Measurements from ENCODE around the gene PGGHG. TPM values are rescaled to one million over a fixed set of nuclear protein-coding genes. Genes with fewer than 3 reads are reported as not detected.
"Not testable (repeated sequence)": the region's sequence is repeated elsewhere in the genome, so short reads cannot be mapped to it uniquely, and the experiment has no call there.

PGGHG gene
- total RNA-seq, 1 experiment from 2014 or later = 194 TPM

DNA sequence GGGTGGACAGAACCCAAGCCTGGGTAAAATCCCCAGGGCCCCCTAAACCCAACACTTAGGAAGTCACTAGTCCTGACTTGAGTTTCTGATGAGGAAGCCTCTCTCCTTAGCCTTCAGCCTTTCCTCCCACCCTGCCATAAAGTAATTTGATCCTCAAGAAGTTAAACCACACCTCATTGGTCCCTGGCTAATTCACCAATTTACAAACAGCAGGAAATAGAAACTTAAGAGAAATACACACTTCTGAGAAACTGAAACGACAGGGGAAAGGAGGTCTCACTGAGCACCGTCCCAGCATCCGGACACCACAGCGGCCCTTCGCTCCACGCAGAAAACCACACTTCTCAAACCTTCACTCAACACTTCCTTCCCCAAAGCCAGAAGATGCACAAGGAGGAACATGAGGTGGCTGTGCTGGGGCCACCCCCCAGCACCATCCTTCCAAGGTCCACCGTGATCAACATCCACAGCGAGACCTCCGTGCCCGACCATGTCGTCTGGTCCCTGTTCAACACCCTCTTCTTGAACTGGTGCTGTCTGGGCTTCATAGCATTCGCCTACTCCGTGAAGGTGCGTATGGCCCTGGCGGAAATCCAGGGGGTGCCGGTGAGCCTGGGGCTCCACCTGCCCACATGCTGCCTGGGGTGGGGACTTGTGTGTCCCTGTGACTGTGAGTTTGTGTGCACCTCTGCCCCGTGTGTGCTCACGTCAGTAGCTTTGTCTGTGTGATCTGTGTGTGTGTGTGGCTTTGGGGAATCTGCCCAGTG, 25.0 kb downstream of the PGGHG start, which contains the start of gene IFITM1:
Gene IFITM1, plus strand, starts transcription at position 254 of the 767 bp plus-strand sequence. Its CDS starts 131 bp downstream, at position 385.
- DNase-seq (ENCODE audit: low spot score) = no peak

DNA sequence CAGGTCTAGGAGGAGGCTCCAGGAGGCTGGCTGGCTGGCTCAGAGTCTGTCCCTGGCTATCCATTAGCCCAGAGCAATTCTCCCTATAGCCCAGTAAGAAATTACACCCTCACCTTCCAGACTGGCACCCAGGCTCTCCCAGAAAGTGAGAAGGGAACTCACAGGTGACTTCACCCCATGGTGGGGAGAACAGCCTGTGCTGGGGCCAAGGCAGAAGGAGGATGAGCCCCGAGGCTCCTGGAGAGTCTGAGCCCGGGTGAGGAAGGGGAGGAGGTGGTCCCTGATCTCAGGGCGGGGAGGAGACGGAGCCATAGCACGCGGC, 25.6 kb downstream of the PGGHG start:
- not testable (repeated sequence) for DNase-seq (ENCODE audit: low spot score)

DNA sequence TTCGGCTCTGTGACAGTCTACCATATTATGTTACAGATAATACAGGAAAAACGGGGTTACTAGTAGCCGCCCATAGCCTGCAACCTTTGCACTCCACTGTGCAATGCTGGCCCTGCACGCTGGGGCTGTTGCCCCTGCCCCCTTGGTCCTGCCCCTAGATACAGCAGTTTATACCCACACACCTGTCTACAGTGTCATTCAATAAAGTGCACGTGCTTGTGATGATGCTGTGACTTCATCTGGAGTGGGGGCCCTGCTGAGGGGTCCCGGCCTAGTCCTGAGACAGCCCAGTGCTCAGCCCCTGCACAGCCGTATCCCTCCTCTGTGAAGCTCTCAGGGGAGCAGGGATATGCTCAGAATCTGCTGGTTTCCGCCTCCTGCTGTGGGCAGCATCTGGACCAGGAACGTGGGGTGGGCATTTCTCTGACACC, 26.1 kb downstream of the PGGHG start:
- DNase-seq (ENCODE audit: low spot score) = no peak

DNA sequence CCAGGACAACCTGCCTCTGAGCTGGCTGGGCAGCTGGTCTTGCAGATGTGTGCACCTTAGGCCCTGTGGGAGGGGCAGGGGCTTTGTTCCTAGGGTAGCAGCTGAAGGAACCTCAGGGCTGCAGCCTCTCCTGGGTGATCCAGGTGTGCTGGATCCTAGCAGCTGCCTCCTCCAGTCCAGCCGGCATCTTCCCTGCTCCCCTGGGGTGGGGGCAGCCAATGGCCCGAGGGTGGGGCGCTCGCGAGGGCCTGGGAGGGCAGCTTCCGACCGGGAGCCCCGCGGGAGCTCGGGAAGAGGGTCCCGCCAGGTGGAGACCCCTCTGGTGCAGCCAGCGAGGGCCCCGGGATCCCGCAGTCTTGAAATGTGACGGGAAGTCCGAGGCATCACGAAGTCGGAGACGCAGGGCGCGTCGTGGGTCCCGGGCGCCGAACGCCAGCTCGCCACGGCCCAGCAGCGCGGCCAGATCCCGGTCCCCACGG, 26.6 kb downstream of the PGGHG start:
- DNase-seq (ENCODE audit: low spot score) = no peak

DNA sequence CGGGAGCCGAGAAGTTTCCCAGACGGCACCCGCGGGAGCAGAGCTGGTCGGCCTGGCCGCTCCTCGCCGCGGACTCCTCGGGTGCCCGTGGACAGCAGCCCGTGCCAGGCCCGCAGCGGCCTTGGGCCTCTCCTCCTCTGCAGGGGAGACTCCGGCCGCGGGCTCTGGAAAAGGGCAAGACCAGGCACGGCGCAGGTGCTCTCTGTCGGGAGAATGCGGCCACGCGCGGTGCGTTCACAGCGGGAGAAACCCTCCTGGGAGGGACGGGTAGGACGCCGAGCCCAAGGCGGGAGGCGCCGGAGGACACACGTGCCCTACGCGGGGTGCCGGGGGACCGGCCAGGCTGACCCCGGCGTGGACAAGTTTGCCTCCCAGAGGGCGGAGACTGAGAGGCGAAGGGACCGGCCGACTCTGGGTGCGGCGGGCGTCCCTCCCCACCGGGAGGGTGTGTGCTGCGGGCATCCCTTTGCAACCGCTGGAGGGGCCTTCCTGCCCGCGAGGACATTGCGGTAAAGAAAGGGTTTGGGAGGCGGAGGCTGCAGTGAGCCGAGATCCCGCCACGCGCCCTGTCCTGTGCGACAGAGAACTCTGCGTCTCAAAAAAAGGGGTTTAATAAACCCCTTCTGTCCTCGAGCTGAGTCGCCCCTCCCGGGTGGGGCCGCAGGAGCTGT, 27.2 kb downstream of the PGGHG start:
- no peak for DNase-seq (ENCODE audit: low spot score)

DNA sequence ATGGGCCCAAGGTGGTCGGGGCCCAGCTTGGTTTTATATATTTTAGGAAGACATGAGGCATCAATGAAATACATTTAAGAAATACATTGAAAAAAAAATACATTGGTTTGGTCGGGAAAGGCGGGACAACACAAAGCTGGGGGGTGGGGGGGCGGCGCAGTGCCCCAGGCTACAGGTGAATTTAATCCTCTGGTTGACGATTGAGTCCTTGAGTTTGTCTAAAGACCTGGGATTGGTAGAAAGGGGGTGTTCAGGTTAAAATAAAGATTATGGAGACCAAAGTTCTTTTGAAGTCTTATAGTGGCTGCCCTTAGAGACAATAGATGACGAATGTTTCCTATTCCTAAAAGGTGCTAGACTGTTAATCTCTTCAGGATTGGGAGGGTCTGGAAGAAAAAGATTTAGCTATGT, 28.0 kb downstream of the PGGHG start:
- DNase-seq (ENCODE audit: low spot score) = no peak

DNA sequence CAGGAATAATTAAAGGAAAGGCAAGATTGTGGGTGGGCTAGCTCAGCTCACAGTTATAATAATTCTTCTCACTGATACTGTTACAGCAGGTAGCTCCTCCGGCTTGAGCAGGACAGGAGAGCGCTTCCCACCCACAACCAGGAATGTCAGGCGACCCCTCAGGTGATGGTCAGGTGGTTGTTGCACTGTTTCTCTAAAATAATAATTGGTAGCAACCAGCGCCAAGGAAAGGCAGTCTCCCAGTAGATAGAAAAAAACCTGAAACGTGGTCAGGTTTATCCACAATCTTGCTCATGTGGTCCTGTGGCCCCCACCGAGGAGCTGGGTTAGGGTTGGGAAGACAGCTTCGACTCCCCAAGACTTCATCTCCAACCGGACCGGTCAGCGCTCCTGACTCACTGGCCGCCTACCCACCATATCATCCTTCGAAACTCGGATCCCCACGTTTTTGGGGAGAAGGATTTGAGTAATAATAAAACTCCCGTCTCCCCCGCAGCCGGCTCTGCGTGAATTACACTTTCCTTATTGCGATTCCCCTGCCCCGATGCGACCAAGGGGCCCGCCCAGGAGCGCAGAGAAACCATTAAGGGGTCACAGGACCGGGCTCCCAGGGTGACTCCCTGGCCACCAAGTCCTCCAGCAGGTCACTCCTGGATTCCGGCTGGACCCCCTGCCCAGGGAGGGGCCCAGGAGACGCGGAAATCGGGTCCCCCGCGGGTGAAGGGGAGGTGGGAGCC, 28.9 kb downstream of the PGGHG start:
- DNase-seq (ENCODE audit: low spot score) = not testable (repeated sequence)

DNA sequence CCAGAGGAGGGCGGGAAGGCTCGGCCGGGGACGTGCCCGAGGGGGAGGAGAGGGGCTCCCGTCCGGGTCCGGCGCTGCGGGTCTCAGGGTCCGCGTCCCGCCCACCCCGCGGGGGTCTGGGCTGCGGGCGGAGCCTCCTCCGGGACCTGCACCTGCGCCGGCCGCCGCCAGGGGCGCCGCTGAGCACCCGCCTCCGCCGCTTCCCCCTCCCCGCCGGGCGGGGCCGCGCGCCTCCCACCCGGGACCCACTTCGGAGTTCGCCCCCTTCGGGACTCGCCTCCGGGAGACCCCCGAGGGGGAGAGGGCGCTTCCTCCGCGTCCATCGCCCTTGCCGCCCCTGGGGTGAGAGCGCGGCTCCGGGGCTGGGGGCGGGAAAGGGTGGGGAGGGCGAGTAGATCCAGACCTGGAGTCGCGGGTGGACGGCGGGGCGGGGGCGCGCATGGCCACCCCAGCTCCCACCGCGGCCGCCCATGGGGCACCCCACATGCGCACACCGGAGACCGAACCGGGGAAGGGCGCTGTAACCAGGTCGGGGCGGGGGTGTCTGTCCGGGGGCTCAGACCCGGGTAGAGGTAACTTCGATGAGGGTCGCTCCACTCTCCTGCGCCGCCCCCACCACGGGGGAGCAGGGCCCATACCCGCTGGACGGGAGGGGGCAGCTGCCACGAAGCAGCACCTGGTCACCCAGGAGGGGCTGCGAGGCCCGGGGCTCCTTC, 29.6 kb downstream of the PGGHG start:
- DNase-seq (ENCODE audit: low spot score) = not testable (repeated sequence)

DNA sequence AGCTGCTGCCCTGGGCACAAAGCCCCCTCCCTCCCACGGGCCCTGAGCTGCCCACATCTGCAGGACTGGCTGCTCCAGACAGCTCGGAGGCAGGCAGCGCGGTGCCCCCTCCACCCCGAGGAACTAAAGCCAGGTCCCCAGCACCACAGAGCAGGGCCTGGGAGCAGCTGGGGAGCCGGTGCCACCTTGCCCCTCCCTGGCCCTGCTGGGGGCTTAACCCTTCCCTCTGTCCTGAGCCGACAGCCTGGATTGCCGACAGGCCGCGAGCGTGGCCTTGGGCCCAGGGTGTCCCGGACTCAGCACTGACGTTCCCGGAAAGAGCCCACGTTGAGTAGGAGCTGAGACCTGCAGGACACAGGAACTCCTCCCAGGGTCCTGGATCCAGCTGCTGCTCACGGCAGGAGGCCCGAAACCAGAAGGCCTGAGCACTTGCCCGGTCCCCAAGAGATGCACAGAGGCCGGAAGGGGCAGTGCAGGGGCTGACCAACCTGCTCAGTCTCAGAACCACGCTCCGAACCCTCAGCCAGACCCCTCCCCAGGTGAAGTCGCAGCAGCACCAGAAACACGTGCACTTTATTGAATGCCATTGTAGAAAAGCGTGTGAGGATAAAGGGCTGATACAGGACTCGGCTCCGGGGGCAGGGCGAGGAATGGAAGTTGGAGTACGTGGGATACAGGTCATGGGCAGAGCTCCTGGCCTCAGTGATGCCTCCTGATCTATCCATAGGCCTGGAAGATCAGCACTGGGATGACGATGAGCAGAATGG, 30.4 kb downstream of the PGGHG start:
- not testable (repeated sequence) for DNase-seq (ENCODE audit: low spot score)

DNA sequence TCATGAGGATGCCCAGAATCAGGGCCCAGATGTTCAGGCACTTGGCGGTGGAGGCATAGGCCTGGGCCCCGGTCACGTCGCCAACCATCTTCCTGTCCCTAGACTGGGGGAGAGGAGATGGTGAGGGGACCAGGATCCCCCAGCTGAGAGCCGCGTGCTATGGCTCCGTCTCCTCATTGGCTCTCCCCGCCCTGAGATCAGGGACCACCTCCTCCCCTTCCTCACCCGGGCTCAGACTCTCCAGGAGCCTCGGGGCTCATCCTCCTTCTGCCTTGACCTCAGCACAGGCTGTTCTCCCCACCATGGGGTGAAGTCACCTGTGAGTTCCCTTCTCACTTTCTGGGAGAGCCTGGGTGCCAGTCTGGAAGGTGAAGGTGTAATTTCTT, 31.0 kb downstream of the PGGHG start:
- not testable (repeated sequence) for DNase-seq (ENCODE audit: low spot score)

DNA sequence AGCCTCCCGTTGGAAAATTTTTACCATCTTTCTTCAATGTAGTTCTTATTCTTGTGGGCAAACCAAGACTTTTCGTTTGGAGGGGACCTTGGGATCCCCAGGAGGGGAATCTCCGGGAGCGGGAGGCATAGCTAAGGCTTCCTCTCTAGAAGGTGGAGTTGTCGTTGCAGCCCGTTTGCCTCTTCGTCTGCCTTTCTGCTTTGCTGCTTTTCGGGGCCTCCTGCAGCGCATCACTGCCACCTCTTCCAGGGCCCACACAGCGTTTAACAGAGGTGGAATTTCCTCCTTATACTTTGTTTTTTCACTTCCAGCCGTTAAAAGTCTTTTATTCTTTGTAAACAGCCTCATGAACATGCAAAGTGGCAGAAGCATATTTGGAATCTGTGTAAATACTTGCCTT, 35.2 kb downstream of the PGGHG start:
- DNase-seq (ENCODE audit: low spot score) = no peak

DNA sequence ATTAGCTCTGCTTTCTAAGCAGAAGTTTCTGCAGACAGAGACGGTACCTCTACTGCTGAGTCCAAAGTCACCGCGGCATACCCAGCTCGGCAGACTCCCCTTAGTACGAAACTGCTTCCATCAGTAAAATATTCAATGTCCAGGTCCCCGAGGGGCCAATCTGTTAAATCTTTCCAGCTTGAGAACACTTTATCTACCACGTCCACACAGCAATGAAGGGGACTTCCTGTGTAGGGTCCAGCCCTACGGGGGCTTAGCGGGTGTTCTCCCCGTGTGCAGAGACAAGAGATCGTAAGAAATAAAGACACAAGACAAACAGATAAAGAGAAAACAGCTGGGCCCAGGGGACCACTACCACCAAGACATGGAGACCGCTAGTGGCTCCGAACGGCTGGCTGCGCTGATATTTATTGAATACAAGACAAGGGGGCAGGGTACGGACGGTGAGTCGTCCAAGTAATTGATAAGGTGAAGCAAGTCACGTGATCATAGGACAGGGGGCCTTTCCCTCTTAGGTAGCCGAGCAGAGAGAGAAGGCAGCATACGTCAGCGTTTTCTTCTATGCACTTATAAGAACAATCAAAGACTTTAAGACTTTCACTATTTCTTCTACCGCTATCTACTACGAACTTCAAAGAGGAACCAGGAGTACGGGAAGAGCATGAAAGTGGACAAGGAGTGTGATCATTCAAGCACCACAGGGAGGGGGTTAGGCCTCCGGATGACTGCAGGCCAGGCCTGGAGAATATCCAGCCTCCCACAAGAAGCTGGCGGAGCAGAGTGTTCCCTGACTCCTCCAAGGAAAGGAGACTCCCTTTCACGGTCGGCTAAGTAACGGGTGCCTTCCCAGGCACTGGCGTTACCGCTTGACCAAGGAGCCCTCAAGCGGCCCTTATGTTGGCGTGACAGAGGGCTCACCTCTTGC, 35.9 kb downstream of the PGGHG start:
- DNase-seq (ENCODE audit: low spot score) = not testable (repeated sequence)

DNA sequence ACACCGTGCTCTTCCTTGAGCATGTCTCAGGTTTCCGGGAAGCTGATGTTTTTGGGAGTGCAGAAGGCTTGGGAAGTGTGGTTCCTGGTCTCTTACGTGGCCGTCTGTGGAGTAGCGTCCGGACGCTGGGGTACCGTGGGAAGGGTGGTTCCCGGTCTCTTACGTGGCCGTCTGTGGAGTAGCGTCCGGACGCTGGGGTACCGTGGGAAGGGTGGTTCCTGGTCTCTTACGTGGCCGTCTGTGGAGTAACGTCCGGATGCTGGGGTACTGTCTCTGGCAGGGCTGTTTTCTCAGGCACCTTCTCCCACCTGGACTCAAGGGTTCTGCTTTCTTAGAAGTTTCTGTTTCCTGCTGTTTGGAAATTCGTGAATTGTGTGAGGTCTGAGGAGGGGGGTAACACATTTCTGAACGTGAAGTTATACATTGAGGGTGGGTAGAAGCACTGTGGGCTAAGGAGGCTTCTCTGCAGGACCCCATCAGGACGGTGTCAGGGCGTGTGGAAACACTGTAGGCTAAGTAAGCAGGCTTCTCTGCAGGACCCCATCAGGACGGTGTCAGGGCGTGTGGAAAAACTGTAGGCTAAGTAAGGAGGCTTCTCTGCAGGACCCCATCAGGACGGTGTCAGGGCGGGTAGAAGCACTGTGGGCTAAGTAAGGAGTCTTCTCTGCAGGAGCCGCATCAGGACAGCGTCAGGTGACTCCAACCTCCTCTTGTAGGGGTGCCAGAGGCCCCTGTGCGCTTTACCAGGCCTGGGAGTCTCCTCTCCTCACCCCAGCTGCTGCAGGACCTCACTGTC, 37.1 kb downstream of the PGGHG start:
- no peak for DNase-seq (ENCODE audit: low spot score)

DNA sequence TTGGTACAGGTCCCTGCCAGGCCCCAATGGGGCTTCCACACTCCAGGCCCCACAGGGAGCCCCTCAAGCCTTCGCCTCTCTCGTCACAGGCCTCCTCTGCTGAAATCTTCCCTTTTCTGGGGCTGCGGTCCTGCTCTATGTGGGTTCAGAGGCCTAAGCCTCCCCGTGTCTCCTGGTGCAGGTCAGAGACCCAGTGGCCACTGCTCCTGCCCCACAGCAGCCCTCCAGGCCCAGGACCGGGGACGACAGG, 37.6 kb downstream of the PGGHG start:
- no peak for DNase-seq (ENCODE audit: low spot score)

DNA sequence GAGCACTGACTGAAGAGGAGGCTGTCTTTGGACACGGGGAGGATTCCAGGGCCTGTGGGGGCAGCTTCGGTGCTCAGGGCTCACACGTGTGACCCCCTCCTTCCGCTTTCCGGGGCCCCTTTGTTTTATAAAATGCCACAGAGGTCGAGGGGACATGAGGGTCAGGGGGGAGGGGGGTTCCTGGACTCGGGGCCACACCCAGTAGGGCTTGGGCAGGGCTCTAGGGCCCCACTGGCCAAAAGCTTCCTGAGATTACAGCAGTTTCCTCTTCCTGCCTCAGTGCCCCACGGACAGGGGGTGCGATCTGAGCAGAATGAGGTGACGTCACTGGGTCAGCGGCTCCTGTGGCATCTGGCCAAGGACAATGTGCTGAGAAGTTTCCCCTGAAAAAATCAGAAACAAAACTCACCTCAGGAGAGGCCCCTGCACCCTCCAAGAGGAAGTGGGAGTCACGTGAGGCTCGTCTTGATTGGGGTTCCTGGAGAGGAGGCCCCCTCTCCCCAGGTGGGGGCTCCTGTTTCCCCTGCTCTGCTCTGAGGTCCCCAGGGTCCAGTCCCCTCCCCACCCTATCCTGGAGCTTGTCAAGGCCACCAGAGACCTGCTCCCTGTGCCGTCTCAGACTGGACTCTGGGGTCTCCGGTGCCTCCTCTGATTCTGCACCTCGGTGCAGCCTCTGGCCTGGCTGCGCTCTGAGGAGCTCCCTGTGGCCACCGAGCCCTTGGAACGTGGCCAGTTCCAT, 38.1 kb downstream of the PGGHG start:
- DNase-seq (ENCODE audit: low spot score) = no peak

DNA sequence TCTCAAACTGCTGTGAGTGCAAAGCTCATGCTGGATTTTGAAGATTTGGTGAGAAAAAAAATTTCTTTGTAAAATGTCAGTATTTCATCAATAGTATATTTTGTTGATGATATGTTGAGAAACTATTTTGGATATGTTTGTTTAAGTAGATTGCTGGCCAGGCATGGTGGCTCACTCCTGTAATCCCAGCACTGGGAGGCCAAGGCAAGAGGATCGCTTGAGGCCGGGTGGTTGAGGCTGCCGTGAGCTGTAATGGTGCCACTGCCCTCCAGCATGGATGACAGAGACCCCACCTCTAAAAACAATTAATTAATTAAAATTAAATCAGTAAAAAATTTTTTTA, 38.6 kb downstream of the PGGHG start:
- DNase-seq (ENCODE audit: low spot score) = no peak

DNA sequence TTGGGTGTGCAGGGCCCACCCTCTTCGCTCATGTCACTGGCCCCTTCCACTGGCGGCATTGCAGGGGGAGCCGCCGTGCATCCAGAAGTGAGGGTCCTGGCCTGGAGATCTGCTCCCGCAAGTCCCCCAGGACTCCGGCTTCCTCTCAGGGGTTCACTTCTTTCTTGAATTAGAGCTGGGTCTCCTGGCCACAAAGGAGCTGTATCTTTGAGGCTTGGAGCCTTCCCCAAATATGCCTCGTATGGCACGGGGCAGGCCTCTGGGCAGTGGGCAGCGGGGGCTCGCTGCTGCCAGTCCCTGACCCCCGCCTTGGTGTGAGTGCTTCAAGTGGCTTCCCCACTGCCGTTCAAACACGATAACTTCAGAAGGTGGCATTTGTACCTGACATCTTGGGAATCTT, 39.1 kb downstream of the PGGHG start:
- DNase-seq (ENCODE audit: low spot score) = no peak

DNA sequence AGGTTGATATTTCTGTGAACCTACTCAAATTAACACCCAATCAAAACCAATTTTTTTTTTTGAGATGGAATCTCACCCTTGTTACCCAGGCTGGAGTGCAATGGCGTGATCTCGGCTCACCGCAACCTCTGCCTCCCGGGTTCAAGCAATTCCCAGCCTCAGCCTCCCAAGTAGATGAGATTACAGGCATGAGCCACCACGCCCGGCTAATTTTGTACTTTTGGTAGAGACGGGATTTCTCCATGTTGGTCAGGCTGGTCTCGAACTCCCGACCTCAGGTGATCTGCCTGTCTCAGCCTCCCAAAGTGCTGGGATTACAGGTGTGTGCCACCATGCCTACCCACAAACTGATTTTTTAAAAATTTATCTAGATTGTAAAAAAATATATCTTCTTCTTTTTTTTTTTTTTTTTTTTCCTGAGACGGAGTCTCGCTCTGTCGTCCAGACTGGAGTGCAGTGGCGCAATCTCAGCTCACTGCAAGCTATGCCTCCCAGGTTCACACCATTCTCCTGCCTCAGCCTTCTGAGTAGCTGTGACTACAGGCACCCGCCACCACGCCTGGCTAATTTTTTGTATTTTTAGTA, 39.7 kb downstream of the PGGHG start:
- not testable (repeated sequence) for DNase-seq (ENCODE audit: low spot score)

All from HT-29 (cell line).